Measurements from ENCODE around the gene CCNB2.
A peak's percentile ranks its signal among the peaks of the same experiment; 100 is the strongest.
"Not testable (repeated sequence)": the region's sequence is repeated elsewhere in the genome, so short reads cannot be mapped to it uniquely, and the experiment has no call there.

CCNB2 gene

DNA sequence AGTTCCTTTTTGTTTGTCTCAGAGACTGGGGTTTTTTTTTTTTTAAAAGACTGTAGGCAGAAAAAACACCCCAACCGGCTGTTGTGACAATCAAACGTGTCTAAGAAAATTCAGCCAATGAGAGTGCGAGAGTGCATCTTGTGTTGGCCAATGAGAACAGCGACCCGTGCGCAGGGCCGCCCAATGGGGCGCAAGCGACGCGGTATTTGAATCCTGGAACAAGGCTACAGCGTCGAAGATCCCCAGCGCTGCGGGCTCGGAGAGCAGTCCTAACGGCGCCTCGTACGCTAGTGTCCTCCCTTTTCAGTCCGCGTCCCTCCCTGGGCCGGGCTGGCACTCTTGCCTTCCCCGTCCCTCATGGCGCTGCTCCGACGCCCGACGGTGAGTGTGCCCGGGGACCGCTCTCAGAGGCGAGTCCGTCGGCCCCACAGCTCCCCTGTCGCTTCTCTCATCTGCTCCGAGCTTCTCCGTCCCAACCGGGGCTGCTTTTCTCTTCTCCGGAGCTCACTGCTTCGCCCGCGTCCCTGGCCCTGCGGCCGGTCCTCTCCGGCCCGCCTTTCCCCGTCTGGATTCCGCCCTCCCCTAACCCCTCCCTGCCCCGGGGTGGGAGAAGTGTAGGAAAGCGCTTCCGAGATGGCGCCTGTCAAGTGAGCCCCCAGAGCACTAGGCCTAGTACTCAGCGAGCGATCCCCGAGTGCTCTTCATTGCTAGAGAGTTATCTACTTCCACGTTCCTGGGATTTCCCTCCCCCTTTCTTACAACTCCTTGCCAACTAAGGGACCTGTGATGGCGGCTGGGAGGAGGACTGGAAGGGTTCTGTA lies at the start of gene CCNB2:
TSS of gene CCNB2 (plus strand) at position 235 of the 821 bp plus-strand sequence. CDS start at position 358, 123 bp downstream.
- DNase-seq (ENCODE audit: low read depth) = peak; percentile 58

DNA sequence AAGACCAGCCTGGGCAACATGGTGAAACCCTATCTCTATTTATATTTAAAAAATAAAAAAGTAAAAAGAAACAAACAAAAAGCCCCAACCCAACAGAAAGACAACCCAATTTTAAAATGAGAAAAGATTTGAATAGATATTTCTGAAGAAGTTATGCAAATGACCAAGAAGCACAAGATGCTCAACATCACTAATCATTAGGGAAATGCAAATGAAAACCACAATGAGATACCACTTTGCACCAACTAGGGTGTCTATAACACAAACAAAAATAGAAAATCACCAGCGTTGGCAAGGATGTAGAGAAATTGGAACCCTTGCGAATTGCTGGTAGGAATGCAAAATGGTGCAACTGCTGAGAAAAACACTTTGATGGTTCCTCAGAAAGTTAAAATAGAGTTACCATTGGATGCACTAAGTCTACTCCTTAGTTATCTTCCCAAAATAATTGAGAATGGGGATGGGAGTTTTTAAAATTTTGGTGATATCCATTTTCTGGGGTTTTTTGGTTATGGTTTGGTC lies 45.8 kb upstream of the CCNB2 start:
- no peak for DNase-seq (ENCODE audit: low read depth)

DNA sequence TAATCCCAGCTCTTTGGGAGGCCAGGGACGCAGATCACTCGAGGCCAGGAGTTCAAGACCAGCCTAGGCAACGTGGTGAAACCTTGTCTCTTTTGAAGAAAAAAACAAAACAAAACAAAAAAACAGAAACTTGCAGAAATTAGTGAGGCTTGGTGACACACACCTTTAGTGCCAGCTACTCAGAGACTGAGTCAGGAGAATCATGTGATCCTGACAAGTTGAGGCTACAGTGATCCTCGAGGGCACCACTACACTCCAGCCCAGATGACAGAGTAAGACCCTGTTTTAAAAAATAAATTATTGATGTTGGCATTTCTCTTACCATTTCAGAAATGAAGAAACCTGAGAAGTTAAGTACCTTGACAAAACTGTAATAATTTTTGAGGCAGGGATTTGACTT lies 44.6 kb upstream of the CCNB2 start:
- DNase-seq (ENCODE audit: low read depth) = no peak

DNA sequence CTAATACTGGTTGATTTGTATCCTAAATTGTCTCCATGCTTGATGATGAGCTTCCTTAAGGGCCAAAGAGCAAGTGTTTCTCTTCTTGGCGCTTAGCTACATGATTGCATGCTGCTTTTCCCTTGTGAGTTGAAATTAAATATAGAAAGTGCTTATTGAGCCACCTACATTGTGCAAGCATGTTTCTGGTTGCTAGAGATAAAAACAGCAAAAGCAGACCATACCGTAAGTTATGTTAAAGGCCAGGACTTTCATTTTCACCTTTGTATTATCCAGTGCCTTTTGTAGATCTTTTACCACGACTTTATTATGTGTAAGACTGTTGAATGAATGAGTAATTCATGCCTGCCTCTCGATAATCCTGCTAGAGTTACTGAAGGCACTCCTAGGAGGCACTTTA lies 41.9 kb upstream of the CCNB2 start:
- DNase-seq (ENCODE audit: low read depth) = no peak

- DNase-seq (ENCODE audit: low read depth) = no peak
Measured at GRCh38 chr15:59069430-59069829, 35.5 kb upstream of the CCNB2 start.

DNA sequence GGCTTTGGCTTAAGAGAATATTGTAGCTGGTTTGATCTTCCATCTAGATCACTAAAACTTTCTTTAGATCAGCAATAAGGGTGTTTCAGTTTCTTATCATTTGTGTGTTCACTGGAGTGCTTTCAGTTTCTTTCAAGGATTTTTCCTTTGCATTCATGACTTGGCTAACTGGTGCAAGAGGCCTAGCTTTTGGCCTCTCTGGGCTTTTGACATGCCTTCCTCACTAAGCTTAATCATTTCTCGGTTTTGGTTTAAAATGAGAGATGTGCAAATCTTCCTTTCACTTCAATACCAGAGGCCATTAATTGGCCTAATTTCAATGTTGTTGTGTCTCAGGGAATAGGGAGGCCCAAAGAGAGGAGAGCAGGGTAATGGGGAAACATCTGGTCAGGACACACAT lies 30.3 kb upstream of the CCNB2 start:
- no peak for DNase-seq (ENCODE audit: low read depth)

DNA sequence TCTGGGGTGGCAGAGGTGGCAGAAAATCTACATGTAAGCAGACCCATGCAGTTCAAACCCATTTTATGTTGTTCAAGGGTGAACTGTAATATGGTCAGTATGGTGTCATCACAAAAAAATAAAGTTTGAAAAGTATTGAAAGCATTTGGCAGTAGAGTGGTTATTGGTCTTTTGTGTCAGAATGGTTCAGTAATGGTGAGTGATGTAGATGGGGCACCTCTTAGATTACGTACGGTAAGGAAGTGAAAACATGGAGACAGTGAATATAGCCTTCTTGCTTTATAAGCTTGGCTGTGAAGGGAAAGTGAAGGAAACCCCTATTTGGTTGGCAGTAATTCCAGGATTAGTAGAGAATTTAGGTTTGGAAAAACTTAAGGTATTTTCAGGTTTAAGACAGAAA lies 17.2 kb upstream of the CCNB2 start:
- DNase-seq (ENCODE audit: low read depth) = no peak

- no peak for DNase-seq (ENCODE audit: low read depth)
Measured at GRCh38 chr15:59094077-59094476, 10.9 kb upstream of the CCNB2 start.

GRCh38 chr15:59096429-59096828 lies 8.5 kb upstream of the CCNB2 start:
- no peak for DNase-seq (ENCODE audit: low read depth)

DNA sequence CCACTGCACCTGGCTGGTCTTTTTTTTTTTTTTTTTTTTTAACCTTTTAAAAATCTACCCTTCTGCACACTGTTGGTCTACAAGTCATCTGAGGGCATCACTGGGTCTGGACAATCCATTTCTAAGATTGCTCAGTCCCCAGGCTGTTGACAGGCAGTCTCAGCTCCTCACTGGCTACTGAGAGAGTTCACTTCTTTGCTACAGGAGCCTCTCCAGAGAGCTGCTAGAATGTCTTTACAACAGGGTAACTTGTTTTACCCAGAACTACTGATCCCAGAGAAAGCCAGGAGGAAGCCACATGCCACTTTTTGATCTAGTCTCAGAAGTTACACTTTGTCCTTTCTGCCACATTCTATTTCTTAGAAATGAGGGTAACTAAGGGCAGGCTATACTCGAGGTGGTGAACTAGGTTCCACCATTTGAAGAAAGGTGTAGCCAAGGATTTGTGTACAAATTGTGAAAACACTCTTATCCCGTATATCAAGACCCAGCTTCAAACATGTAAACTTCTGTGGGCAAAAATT lies 5.7 kb upstream of the CCNB2 start:
- DNase-seq (ENCODE audit: low read depth) = no peak

GRCh38 chr15:59104602-59104911 lies 389 bp upstream of the CCNB2 start:
- no peak for DNase-seq (ENCODE audit: low read depth)

- no peak for DNase-seq (ENCODE audit: low read depth)
Measured at GRCh38 chr15:59105854-59106253, 908 bp downstream of the CCNB2 start.

- no peak for DNase-seq (ENCODE audit: low read depth)
Measured at GRCh38 chr15:59111251-59111650, 6.3 kb downstream of the CCNB2 start.

- DNase-seq (ENCODE audit: low read depth) = no peak
Measured at GRCh38 chr15:59115047-59115446, 10.1 kb downstream of the CCNB2 start.

- no peak for DNase-seq (ENCODE audit: low read depth)
Measured at GRCh38 chr15:59116141-59116540, 11.2 kb downstream of the CCNB2 start.

- DNase-seq (ENCODE audit: low read depth) = no peak
Measured at GRCh38 chr15:59116771-59117170, 11.8 kb downstream of the CCNB2 start.

DNA sequence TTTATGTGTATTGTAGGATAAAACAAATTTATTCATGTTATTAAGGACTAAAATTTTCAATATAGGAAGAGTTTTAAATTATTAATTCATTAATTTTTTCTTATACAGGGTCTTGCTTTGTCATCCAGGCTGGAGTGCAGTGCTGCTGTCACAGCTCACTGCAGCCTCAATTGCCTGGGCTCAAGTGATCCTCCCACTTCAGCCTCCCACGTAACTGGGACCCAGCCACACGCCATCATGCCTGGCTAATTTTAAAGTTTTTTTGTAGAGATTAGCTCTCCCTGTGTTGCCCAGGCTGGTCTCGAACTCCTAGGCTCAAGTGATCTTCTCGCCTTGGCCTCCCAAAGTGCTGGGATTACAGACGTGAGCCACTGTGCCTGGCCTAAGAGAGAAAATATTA lies 14.7 kb downstream of the CCNB2 start:
- no peak for DNase-seq (ENCODE audit: low read depth)

- no peak for DNase-seq (ENCODE audit: low read depth)
Measured at GRCh38 chr15:59120937-59121336, 16.0 kb downstream of the CCNB2 start.

GRCh38 chr15:59124261-59124660 lies 19.3 kb downstream of the CCNB2 start:
- no peak for DNase-seq (ENCODE audit: low read depth)

DNA sequence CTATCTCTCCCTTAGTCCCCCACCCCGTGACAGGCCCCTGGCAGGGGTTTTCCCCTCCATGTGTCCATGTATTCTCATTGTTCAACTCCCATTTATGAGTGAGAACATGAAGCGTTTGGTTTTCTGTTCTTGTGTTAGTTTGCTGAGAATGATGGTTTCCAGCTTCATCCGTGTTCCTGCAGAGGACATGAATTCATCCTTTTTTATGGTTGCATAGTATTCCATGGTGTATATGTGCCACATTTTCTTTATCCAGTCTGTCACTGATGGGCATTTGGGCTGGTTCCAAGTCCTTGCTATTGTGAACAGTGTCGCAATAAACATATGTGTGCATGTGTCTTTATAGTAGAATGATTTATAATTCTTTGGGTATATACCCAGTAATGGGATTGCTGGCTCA lies 20.7 kb downstream of the CCNB2 start:
- DNase-seq (ENCODE audit: low read depth) = not testable (repeated sequence)

DNA sequence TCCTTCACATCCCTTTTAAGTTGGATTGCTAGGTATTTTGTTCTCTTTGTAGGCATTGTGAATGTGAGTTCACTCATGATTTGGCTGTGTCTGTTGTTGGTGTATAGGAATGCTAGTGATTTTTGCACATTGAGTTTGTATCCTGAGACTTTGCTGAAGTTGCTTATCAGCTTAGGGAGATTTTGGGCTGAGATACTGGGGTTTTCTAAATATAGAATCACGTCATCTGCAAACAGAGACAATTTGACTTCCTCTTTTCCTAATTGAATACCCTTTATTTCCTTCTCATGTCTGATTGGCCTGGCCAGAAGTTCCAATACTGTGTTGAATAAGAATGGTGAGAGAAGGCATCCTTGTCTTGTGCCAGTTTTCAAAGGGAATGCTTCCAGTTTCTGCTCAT lies 22.3 kb downstream of the CCNB2 start:
- DNase-seq (ENCODE audit: low read depth) = not testable (repeated sequence)

- DNase-seq (ENCODE audit: low read depth) = no peak
Measured at GRCh38 chr15:59131456-59131855, 26.5 kb downstream of the CCNB2 start.

DNA sequence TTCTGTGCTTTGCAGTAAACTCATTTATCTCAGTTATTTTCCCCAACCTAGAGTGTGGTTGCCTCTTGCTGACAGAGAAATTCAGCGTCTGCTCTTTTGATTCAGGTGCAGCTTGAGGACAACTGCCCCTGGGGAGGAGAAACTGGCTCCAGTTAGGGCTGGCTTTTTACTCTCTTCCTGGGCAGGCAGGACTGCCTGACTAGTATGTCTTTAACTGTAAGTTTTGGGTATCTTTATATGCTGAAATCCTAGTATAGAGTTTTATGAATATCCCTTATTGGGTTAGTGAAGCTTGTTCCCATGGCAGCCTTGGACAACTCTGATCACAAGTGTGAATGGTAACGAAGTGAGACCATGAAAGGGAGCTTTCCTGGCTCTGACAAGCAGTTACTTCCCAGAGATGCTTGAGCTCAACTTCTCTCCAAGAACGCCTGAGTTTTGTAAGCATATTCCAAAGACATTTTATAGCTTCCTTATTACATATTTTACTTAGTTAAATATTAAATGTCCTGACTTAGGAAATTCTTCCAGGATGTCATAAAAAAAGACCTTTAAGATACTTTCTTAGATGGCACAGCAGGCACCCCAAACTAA lies 27.1 kb downstream of the CCNB2 start:
- no peak for DNase-seq (ENCODE audit: low read depth)
